NT2/D1 (cell line): ENCODE results near the gene RGCC.
A peak's percentile ranks its signal among the peaks of the same experiment; 100 is the strongest.

Experiments used
- DNase-seq: peaks from one replicate; pipeline ENCODE4 v3.0.0-alpha.2; 2011; ENCODE audit warnings: low read depth, low spot score
- H3K27me3 ChIP-seq: 2 replicates; pipeline ENCODE4 v1.6.0; 2011; ENCODE audit warnings: mild to moderate bottlenecking; ENCODE audit not compliant: insufficient read length, insufficient read depth
- H3K36me3 ChIP-seq: 2 replicates; pipeline ENCODE4 v1.6.1; 2011; ENCODE audit warnings: mild to moderate bottlenecking, low read length, mixed read lengths; ENCODE audit not compliant: insufficient read depth, insufficient read length
- H3K4me1 ChIP-seq: 2 replicates; pipeline ENCODE4 v1.5.1; 2011; ENCODE audit not compliant: insufficient read depth, insufficient read length
- H3K4me3 ChIP-seq: 2 replicates; pipeline ENCODE4 v1.5.1; 2011; ENCODE audit warnings: low read depth; ENCODE audit not compliant: insufficient read length
- H3K9ac ChIP-seq: 2 replicates; pipeline ENCODE4 v1.6.0; 2011; ENCODE audit warnings: low read depth; ENCODE audit not compliant: insufficient read length
- H3K9me3 ChIP-seq: 2 replicates; pipeline ENCODE4 v1.5.1; 2011; ENCODE audit warnings: mild to moderate bottlenecking, low read length; ENCODE audit not compliant: insufficient read depth
- SUZ12 ChIP-seq: IDR thresholded peaks from 2 replicates; pipeline ENCODE4 v1.6.1; 2011; ENCODE audit not compliant: insufficient read length, insufficient read depth; ENCODE audit errors: extremely low read depth
- YY1 ChIP-seq: IDR thresholded peaks from 2 replicates; pipeline ENCODE4 v1.6.1; 2011; ENCODE audit not compliant: insufficient read length, insufficient read depth
- ZNF274 ChIP-seq: IDR thresholded peaks from 2 replicates; pipeline ENCODE4 v1.6.1; 2011; ENCODE audit warnings: mild to moderate bottlenecking, low read depth, low read length

The RGCC gene

DNA sequence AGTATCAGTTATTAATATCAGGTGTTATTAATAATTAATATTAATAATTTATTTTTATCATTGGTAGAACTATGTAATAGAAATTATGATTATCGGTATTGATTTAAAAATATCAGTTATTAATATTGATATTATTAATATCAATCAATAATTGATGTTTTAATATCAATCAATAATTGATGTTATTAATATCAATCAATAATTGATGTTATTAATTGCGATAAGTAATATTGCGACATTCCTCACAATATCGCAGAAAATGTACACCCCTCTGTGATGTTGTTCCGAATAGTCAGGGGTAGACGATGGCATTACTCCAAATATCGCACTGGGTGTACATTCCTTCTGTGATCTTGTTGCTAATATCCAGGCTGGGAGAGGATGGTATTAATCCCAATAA, 3.7 kb upstream of the RGCC start:
- H3K36me3 ChIP-seq, result no peaks in the 10 kb centered on the region
- peaks cover 38% of the 10 kb centered on the region for H3K27me3 ChIP-seq
- no peaks in the 10 kb centered on the region for H3K9me3 ChIP-seq
- no peak overlapping the region for H3K4me3 ChIP-seq
- TF ChIP-seq SUZ12 (no peak), ZNF274 (no peak), YY1 (no peak)
- no peak for DNase-seq
- peaks cover 1% of the 10 kb centered on the region for H3K4me1 ChIP-seq
- no peak overlapping the region for H3K9ac ChIP-seq

DNA sequence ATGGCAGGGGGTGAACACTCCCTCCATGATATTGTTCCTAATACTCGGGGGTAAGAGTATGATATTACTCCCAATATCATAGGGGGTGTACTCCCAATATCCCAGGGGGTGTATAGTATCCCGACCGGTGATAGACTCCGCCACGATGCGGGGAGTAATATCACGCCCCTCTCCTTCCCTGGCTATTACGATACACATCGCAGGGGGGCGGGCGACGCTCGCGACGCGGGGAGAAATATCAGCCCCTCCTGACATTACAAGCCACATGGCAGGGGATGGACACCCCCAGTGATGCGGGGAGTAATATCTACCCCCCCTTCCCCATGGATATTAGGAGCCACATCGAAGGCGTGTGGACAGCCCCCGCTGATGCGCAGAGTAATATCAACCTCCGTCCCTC, 3.2 kb upstream of the RGCC start:
- H3K4me1 ChIP-seq, result peaks cover 2% of the 10 kb centered on the region

DNA sequence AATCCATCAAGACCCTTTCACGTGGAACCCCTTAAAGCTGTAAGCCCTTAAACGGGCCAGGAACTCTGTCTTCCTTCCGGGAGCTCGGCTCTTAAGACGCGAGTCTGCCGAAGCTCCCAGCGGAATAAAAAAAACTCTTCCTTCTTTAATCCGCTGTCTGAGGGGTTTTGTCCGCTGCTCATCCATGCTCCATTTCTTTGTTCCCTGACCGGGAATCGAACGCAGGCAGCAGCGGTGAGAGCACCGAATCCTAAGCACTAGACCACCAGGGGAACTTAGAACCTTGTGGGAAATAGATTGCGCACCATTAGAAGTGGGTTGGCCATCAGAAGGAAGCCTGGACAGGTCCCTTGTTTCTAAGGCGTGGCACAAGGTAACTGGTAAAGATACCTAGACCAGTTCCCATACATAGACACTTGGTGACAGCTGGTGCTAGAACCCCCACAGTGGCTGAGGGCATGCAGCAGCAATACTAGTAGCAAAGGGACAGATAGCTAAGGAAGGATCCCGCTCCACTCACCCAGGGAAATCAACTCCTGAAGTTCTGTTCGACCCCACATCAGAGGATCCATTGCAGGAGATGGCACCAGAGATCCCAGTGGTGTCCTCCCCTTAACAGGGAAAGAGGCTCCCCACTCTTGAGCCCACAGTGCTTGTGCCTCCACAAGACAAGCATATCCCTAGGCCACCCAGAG, 1.5 kb upstream of the RGCC start:
- no peak for DNase-seq

More for the DNA sequence above, 3.2 kb upstream of the RGCC start:
- no peak for TF ChIP-seq SUZ12
- TF ChIP-seq YY1, result no peak
- TF ChIP-seq ZNF274, result no peak
- H3K36me3 ChIP-seq, result no peaks in the 10 kb centered on the region
- no peak for DNase-seq
- no peak overlapping the region for H3K9ac ChIP-seq
- peaks cover 44% of the 10 kb centered on the region for H3K27me3 ChIP-seq
- H3K9me3 ChIP-seq, result no peaks in the 10 kb centered on the region
- no peak overlapping the region for H3K4me3 ChIP-seq

DNA sequence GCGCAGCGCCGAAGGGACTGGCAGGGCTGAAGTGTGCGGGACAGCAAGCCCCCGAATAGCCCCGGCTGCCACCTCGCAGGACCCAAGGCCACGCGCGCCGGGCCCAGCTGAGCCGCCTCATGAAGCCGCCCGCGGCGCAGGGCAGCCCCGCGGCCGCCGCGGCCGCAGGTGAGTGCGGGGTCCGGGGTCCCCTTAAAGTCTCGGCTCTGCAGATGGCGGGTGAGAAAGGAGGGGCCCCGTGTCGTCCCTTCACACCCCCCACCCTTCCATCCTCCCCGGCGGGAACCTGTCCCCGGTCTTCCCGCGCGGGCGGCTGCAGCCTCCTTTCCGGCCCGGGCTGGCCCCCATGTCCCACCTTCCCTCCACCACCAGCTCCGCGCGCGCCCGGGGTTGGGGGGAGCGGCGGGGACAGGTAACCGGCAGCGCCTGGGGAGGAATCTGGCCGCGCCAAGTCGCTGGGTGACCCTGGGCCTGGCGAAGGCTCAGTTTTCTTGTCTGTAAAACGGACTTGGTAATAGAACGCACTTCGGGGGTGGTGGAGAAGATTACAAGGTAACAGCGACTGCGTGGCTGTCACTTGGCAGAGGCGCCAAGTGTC, 338 bp downstream of the RGCC start:
- peaks cover 55% of the 10 kb centered on the region for H3K27me3 ChIP-seq
- H3K4me3 ChIP-seq, result peak overlapping the region; percentile 39
- H3K4me1 ChIP-seq, result peaks cover 2% of the 10 kb centered on the region
- TF ChIP-seq YY1 (no peak), SUZ12 (no peak), ZNF274 (no peak)
- peak overlapping the region; percentile 61 for H3K9ac ChIP-seq
- no peaks in the 10 kb centered on the region for H3K9me3 ChIP-seq
- no peaks in the 10 kb centered on the region for H3K36me3 ChIP-seq
- DNase-seq, result no peak

More for the DNA sequence above, 1.5 kb upstream of the RGCC start:
- peaks cover 2% of the 10 kb centered on the region for H3K4me1 ChIP-seq
- H3K9me3 ChIP-seq, result no peaks in the 10 kb centered on the region
- H3K4me3 ChIP-seq, result no peak overlapping the region
- H3K36me3 ChIP-seq, result no peaks in the 10 kb centered on the region
- TF ChIP-seq SUZ12 (no peak), ZNF274 (no peak), YY1 (no peak)
- H3K9ac ChIP-seq, result no peak overlapping the region
- peaks cover 55% of the 10 kb centered on the region for H3K27me3 ChIP-seq

DNA sequence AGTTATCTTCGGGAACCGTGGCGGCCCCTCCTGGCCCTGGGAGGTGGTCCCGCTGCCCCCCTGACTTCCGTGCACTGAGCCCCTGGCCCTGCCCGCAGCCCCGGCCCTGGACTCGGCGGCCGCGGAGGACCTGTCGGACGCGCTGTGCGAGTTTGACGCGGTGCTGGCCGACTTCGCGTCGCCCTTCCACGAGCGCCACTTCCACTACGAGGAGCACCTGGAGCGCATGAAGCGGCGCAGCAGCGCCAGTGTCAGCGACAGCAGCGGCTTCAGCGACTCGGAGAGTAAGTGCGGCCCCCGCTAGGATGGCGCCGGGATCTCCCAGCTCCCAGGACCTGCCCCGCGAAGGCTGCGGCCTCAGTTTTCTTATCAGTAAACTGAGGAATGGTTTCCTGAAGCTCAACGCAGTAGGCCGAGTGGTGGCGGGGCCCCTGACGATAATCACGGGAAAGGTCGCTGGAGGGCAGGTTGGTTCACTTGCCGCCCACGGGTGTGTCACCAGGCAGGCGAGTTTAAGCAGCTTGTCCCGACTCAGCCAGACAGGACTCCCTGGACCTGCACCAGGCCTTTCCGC, 924 bp downstream of the RGCC start:
- H3K4me3 ChIP-seq, result peak overlapping the region; percentile 39
- TF ChIP-seq SUZ12 (no peak), YY1 (no peak), ZNF274 (no peak)
- no peak for DNase-seq
- H3K9ac ChIP-seq, result peak overlapping the region; percentile 61
- no peaks in the 10 kb centered on the region for H3K9me3 ChIP-seq
- H3K36me3 ChIP-seq, result no peaks in the 10 kb centered on the region
- H3K27me3 ChIP-seq, result peaks cover 55% of the 10 kb centered on the region
- H3K4me1 ChIP-seq, result peaks cover 2% of the 10 kb centered on the region

DNA sequence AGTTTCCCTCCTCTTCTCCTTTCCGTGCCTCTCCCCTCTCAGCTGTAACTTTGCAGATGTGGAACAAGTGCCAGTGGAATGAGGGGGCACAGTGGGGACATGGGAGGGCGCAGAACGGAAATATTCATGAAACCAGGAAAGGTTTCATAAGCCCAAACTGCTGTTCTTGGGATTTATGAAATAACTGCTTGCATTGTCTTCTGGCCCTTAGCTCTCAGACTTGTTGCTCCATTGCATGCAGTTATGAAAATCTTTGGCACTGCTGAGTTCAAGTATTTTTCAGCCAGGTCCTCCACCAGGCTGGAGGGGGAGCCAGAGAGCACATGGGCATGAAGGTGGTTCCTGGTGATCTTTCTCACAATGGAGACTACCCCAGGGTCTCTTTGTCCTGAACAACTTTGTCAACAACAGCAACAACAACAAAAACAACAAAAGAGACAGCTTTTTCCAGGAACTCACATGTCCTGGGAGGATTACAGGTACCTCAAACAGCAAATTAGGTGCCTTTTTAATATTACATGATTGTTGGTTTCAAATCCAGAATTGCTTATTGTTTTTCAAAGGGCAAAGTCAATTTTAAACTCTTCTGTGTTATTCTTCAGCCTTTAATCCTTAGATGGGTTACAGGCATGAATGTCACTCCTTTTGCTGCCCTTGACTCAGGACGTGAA, 1.5 kb downstream of the RGCC start:
- no peak for TF ChIP-seq ZNF274
- no peak for TF ChIP-seq YY1
- no peak for TF ChIP-seq SUZ12
- Histone ChIP-seq H3K4me1 (peaks cover 2% of the 10 kb centered on the region), H3K9ac (peak overlapping the region; percentile 61), H3K9me3 (no peaks in the 10 kb centered on the region), H3K27me3 (peaks cover 55% of the 10 kb centered on the region), H3K4me3 (peak overlapping the region; percentile 39), H3K36me3 (no peaks in the 10 kb centered on the region)
- DNase-seq, result no peak

DNA sequence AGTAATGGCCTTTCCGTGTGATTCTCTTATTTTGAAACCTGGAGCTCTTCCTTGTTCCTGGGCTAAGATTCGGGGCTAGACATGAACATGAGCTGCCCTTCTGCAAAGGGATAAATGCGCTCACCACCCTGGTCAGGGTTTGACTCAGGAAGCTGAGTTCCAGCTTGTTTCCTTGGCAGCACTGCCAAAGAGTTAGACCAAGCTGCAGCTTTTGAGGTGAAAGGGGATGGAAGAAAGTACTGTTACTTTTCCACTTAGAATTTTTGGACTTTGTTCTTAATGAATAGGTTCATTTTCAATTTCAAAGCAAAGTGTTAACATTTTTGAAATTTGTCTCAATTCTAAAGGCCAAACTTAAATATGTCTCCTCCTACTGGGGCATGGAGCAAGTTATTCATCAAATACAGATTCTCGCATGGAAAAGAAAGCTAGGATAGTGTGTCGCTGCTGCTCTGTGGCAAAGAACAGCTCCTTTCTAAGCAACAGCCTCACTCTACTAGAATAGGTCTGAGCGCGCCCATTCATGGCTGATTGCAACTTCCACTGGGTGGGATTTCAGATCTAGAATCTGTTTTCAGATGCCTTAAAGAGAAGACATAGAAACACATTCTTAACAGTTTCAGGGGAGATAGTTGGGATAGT, 2.2 kb downstream of the RGCC start:
- Histone ChIP-seq H3K4me3 (no peak overlapping the region), H3K27me3 (peaks cover 55% of the 10 kb centered on the region), H3K36me3 (no peaks in the 10 kb centered on the region), H3K4me1 (peaks cover 2% of the 10 kb centered on the region), H3K9ac (no peak overlapping the region), H3K9me3 (no peaks in the 10 kb centered on the region)
- TF ChIP-seq SUZ12 (no peak), YY1 (no peak), ZNF274 (no peak)
- no peak for DNase-seq
